GM18909 (cell line): Measurements from ENCODE around the gene ARHGAP9.
"Not testable (repeated sequence)": the region's sequence is repeated elsewhere in the genome, so short reads cannot be mapped to it uniquely, and the experiment has no call there.

Source experiments
- ATAC-seq: cut with Tn5 transposase; IDR thresholded peaks from one replicate; pipeline ENCODE4 v1.9.1; 2021; ENCODE audit warnings: mild to moderate bottlenecking; ENCODE audit not compliant: unreplicated experiment, poor library complexity

Gene ARHGAP9

GRCh38 chr12:57497223-57498131 lies 17.8 kb upstream of the ARHGAP9 start:
- no peak for ATAC-seq

GRCh38 chr12:57496822-57497221 lies 17.2 kb upstream of the ARHGAP9 start:
- no peak for ATAC-seq

- ATAC-seq: not testable (repeated sequence)
Observed at GRCh38 chr12:57495051-57495701, 15.5 kb upstream of the ARHGAP9 start.

GRCh38 chr12:57491393-57492280 lies 12.0 kb upstream of the ARHGAP9 start:
- no peak for ATAC-seq

GRCh38 chr12:57490126-57490525 lies 10.5 kb upstream of the ARHGAP9 start:
- no peak for ATAC-seq

GRCh38 chr12:57489157-57489641 lies 9.5 kb upstream of the ARHGAP9 start:
- ATAC-seq: no peak

GRCh38 chr12:57488402-57489156 lies 8.9 kb upstream of the ARHGAP9 start:
- no peak for ATAC-seq

GRCh38 chr12:57487597-57488401 lies 8.1 kb upstream of the ARHGAP9 start, which contains the start of gene MARS1:
TSS of gene MARS1 (plus strand) at chr12:57488068. CDS start at chr12:57488091, 23 bp downstream.
- peak; percentile 97 for ATAC-seq

- ATAC-seq: no peak
Observed at GRCh38 chr12:57487055-57487596, 7.5 kb upstream of the ARHGAP9 start.

GRCh38 chr12:57485695-57486094 lies 6.0 kb upstream of the ARHGAP9 start:
- no peak for ATAC-seq

- no peak for ATAC-seq
Observed at GRCh38 chr12:57483466-57483865, 3.8 kb upstream of the ARHGAP9 start.

GRCh38 chr12:57481671-57482070 lies 2.0 kb upstream of the ARHGAP9 start:
- ATAC-seq: no peak

- no peak for ATAC-seq
Observed at GRCh38 chr12:57479043-57479375, 657 bp downstream of the ARHGAP9 start.

GRCh38 chr12:57477710-57478681 lies 1.7 kb downstream of the ARHGAP9 start:
- ATAC-seq: peak; percentile 49

GRCh38 chr12:57476993-57477709 lies 2.5 kb downstream of the ARHGAP9 start:
- no peak for ATAC-seq

GRCh38 chr12:57476162-57476992 lies 3.3 kb downstream of the ARHGAP9 start:
- peak; percentile 45 for ATAC-seq
